WERI-Rb-1 (cell line): Measurements from ENCODE around the gene GPR143.

ENCODE experiments used
- DNase-seq: peaks from one replicate; pipeline ENCODE4 v3.0.0-alpha.2; 2020
- H3K27ac ChIP-seq: fragments of 250-450 bp; sonication (Bioruptor Pico); 2 replicates; pipeline ENCODE4 v1.5.1; 2020; ENCODE audit warnings: mild to moderate bottlenecking, moderate library complexity
- H3K27me3 ChIP-seq: fragments of 250-450 bp; sonication (Bioruptor Pico); 2 replicates; pipeline ENCODE4 v1.5.1; 2021; ENCODE audit warnings: mild to moderate bottlenecking, low read depth, moderate library complexity; ENCODE audit not compliant: insufficient read depth, severe bottlenecking
- H3K36me3 ChIP-seq: fragments of 250-450 bp; sonication (Bioruptor Pico); 2 replicates; pipeline ENCODE4 v1.5.1; 2020; ENCODE audit warnings: mild to moderate bottlenecking, moderate library complexity
- H3K4me3 ChIP-seq: 2 replicates; pipeline ENCODE4 v1.5.1; 2011; ENCODE audit warnings: low read depth, mild to moderate bottlenecking, control low read depth, low read length
- H3K9me3 ChIP-seq: fragments of 250-450 bp; sonication (Bioruptor Pico); 2 replicates; pipeline ENCODE4 v1.5.1; 2021; ENCODE audit warnings: mild to moderate bottlenecking, moderate library complexity; ENCODE audit not compliant: severe bottlenecking
- TF ChIP-seq, protein P1 (sequence below): IDR thresholded peaks from 2 replicates; pipeline ENCODE4 v1.5.1; 2011; ENCODE audit warnings: low read depth, mild to moderate bottlenecking, control low read depth, inconsistent platforms, low read length

The GPR143 gene

DNA sequence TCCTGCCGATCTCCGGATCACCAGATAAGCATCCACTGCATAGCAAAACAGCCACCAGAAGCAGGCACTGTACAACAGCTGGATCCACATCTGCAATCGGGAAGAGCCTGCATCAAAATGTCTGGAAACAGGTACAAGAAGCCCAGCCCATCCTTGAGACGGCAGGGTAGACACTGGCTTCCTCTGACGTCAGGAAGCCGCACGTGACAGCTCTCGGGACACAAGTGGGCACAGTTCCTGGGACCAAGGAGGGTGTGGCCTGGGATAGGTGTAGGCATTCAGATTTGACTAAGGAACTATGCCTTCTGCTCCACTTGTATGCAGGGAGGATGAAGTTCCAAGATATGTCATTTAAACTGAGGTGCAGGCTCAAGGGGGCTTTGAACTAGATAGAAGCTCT is 6.3 kb downstream of the GPR143 start:
- Histone ChIP-seq H3K9me3 (peaks cover 3% of the 10 kb centered on the region), H3K4me3 (no peak overlapping the region), H3K36me3 (no peaks in the 10 kb centered on the region), H3K27ac (no peak overlapping the region), H3K27me3 (peaks cover 6% of the 10 kb centered on the region)
- TF ChIP-seq, protein P1, sequence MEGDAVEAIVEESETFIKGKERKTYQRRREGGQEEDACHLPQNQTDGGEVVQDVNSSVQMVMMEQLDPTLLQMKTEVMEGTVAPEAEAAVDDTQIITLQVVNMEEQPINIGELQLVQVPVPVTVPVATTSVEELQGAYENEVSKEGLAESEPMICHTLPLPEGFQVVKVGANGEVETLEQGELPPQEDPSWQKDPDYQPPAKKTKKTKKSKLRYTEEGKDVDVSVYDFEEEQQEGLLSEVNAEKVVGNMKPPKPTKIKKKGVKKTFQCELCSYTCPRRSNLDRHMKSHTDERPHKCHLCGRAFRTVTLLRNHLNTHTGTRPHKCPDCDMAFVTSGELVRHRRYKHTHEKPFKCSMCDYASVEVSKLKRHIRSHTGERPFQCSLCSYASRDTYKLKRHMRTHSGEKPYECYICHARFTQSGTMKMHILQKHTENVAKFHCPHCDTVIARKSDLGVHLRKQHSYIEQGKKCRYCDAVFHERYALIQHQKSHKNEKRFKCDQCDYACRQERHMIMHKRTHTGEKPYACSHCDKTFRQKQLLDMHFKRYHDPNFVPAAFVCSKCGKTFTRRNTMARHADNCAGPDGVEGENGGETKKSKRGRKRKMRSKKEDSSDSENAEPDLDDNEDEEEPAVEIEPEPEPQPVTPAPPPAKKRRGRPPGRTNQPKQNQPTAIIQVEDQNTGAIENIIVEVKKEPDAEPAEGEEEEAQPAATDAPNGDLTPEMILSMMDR: no peak
- no peak for DNase-seq

DNA sequence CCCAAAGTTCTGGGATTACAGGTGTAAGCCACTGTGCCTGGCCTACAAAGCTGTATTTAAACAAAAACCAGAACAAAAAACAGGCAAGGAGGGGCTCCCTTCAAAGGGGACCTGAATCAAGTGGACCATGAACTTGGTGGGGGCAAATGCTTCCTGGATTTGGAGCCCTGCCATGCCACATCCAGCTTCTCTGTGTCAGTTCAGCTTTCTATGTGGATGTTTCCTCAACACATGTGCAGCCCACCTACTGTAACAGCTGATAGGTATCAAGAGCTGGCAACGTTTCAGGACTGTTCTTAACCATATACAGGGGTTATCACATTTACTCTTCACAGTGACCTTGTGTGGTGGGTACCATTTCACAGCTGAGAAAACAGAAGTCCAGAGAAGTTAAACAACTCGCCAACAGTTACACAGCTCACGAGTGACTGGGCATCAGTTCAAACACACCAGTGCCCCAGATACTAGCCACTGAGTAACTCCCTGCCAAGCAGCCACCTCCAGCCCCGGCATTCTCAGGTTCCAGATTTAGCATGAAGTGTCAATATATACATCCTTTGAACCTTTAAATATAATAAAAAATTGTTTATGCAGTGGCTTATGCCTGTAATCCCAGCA is 7.5 kb downstream of the GPR143 start:
- TF ChIP-seq, protein P1: no peak
- H3K4me3 ChIP-seq: no peak overlapping the region
- no peak for DNase-seq
- peaks cover 6% of the 10 kb centered on the region for H3K27me3 ChIP-seq
- no peaks in the 10 kb centered on the region for H3K36me3 ChIP-seq
- no peak overlapping the region for H3K27ac ChIP-seq
- H3K9me3 ChIP-seq: peaks cover 3% of the 10 kb centered on the region

DNA sequence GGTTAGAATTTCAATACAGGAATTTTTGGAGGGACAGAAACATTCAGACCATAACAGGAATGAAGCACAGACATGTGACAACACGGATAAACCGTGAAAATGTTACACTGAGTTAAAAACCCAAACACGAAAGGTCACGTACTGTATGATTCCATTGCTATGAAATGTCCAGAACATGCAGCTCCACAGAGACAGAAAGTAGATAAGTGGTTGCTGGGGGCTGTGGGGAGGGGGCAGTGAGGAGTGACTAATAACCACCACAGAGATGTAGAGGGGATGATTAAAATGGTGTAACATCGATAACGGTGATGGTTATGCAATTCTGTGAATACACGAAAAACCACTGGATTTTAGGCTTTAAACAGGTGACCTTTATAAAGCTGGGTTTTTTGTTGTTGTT is 8.3 kb downstream of the GPR143 start:
- no peaks in the 10 kb centered on the region for H3K36me3 ChIP-seq

DNA sequence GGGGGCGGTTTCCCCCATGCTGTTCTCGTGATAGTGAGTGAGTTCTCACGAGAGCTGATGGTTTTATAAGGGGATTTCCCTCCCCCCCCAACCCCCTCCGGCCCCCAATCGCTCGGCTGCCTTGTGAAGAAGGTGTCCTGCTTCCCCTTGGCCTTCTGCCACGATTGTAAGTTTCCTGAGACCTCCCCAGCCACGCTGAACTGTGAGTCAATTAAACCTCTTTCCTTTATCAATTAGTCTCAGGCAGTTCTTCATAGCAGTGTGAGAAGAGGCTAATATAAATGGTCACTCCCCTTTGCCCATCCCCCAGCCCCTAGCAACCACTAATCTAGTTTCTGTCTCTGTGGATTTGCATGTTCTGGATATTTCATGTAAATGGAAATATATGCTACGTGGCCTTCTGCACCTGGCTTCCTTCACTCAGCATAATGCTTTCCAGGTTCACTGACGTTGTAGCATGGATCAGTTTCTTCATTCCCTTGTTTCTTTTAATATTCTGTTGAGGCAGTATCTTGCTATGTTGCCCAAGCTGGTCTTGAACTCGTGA is 16.4 kb downstream of the GPR143 start:
- Histone ChIP-seq H3K9me3 (no peaks in the 10 kb centered on the region), H3K4me3 (no peak overlapping the region), H3K36me3 (no peaks in the 10 kb centered on the region), H3K27ac (no peak overlapping the region), H3K27me3 (peaks cover 3% of the 10 kb centered on the region)
- DNase-seq: no peak
- TF ChIP-seq, protein P1: no peak

More for the DNA sequence above, 8.3 kb downstream of the GPR143 start:
- Histone ChIP-seq H3K4me3 (no peak overlapping the region), H3K27ac (no peak overlapping the region), H3K27me3 (peaks cover 6% of the 10 kb centered on the region), H3K9me3 (peaks cover 3% of the 10 kb centered on the region)
- TF ChIP-seq, protein P1: no peak
- DNase-seq: no peak

DNA sequence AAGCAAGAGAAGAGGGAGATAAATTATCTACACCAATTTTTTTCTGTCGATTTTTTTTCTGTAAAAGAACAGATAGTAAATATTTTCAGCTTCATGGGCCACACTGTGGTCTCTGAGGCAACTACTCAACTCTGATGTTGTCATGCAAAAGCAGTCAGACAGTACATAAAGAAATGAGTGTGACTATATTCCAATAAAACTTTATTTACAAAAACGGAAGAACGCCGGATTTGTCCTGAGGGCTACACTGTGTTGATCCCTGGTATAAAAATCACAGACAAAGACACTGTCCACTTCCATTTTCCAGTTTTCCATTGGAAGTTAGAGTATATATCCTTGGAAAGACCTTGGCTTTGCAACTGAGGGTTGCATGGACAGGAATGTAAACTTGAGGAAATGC is 18.0 kb downstream of the GPR143 start:
- Histone ChIP-seq H3K36me3 (no peaks in the 10 kb centered on the region), H3K9me3 (no peaks in the 10 kb centered on the region), H3K27ac (no peak overlapping the region), H3K4me3 (no peak overlapping the region), H3K27me3 (peaks cover 10% of the 10 kb centered on the region)
- DNase-seq: no peak
- TF ChIP-seq, protein P1: no peak
